Keratinocyte (primary cell): ENCODE data around the gene STXBP5L. TPM values are rescaled to one million over a fixed set of nuclear protein-coding genes. Genes with fewer than 3 reads are reported as not detected.

Experiments
- DNase-seq: peaks from one replicate; pipeline ENCODE4 v3.0.0-alpha.2; 2011; ENCODE audit warnings: low read depth, missing footprints, low spot score
- FAIRE-seq: peaks from 2 replicates; lab custom pipeline; 2011; peaks lifted over from hg19 to GRCh38; lab: Jason Lieb, UNC
- H2AFZ ChIP-seq: 2 replicates; pipeline ENCODE4 v1.6.0; 2012; ENCODE audit warnings: low read length, control low read depth, inconsistent platforms; ENCODE audit not compliant: control insufficient read depth
- H3K27ac ChIP-seq: 2 replicates; pipeline ENCODE4 v1.5.1; 2011; ENCODE audit warnings: low read length; ENCODE audit not compliant: control insufficient read depth, insufficient read depth
- H3K27me3 ChIP-seq: 3 replicates; pipeline ENCODE4 v1.6.0; 2011; ENCODE audit warnings: low read length; ENCODE audit not compliant: control insufficient read depth, insufficient read depth; ENCODE audit errors: extremely low read depth
- H3K36me3 ChIP-seq, 2 experiments: 2 replicates in 1 of 2; 3 replicates in 1 of 2; pipeline ENCODE4 v1.5.1; 2011; ENCODE audit warnings: low read length in 2 of 2, mild to moderate bottlenecking in 1 of 2; ENCODE audit not compliant: control insufficient read depth in 2 of 2, insufficient read depth in 2 of 2; ENCODE audit errors: extremely low read depth in 1 of 2
- H3K4me1 ChIP-seq: 3 replicates; pipeline ENCODE4 v1.5.1; 2011; ENCODE audit warnings: low read length; ENCODE audit not compliant: control insufficient read depth, insufficient read depth; ENCODE audit errors: extremely low read depth
- H3K4me2 ChIP-seq: 3 replicates; pipeline ENCODE4 v1.6.0; 2011; ENCODE audit warnings: low read depth, low read length; ENCODE audit not compliant: control insufficient read depth, insufficient read depth; ENCODE audit errors: extremely low read depth
- H3K4me3 ChIP-seq, 3 experiments: fragments of 200-600 bp in 1 of 3; sonication (generic) in 1 of 3; 2 replicates in 2 of 3; 3 replicates in 1 of 3; pipeline ENCODE4 v1.5.1; 2011 to 2016; ENCODE audit warnings: low read length in 3 of 3, mild to moderate bottlenecking in 3 of 3, control low read depth in 2 of 3, inconsistent platforms in 1 of 3, low read depth in 1 of 3, mixed read lengths in 1 of 3, mixed run types in 1 of 3, moderate library complexity in 1 of 3; ENCODE audit not compliant: control insufficient read depth in 2 of 3, insufficient read depth in 2 of 3; ENCODE audit errors: extremely low read depth in 1 of 3
- H3K79me2 ChIP-seq: 2 replicates; pipeline ENCODE4 v1.6.0; 2012; ENCODE audit warnings: low read length; ENCODE audit not compliant: control insufficient read depth, insufficient read depth
- H3K9ac ChIP-seq: 3 replicates; pipeline ENCODE4 v1.6.0; 2011; ENCODE audit warnings: low read length; ENCODE audit not compliant: control insufficient read depth, insufficient read depth; ENCODE audit errors: extremely low read depth
- H3K9me1 ChIP-seq: 3 replicates; pipeline ENCODE4 v1.6.0; 2011; ENCODE audit warnings: low read length; ENCODE audit not compliant: control insufficient read depth, insufficient read depth; ENCODE audit errors: extremely low read depth
- H3K9me3 ChIP-seq: 2 replicates; pipeline ENCODE4 v1.5.1; 2012; ENCODE audit warnings: low read depth, low read length; ENCODE audit not compliant: control insufficient read depth
- H4K20me1 ChIP-seq: 3 replicates; pipeline ENCODE4 v1.6.0; 2011; ENCODE audit warnings: low read length; ENCODE audit not compliant: control insufficient read depth, insufficient read depth; ENCODE audit errors: extremely low read depth
- CTCF ChIP-seq, 3 experiments: IDR thresholded peaks in 1 of 3; conservative IDR thresholded peaks in 1 of 3; optimal IDR thresholded peaks in 1 of 3; 2 replicates in 2 of 3; 3 replicates in 1 of 3; pipeline versions ENCODE3 to v1.5.1; 2011; ENCODE audit warnings: low read length in 3 of 3, mild to moderate bottlenecking in 3 of 3, moderate library complexity in 2 of 3, control low read depth in 1 of 3, inconsistent platforms in 1 of 3; ENCODE audit not compliant: insufficient read depth in 2 of 3; ENCODE audit errors: extremely low read depth in 1 of 3
- EZH2 ChIP-seq: IDR thresholded peaks from one replicate; pipeline ENCODE4 v1.6.1; 2012; ENCODE audit warnings: inconsistent platforms, mild to moderate bottlenecking, low read length, moderate library complexity
- dilution Hi-C: fragments of 300-500 bp; cut with MboI; formaldehyde crosslinking; loops from one replicate; pipeline ENCODE4 v1.7.0; 2020; ENCODE audit warnings: low sequenced_read_pairs; ENCODE audit not compliant: extremely low pct_ligation_motif_present
- polyA plus RNA-seq, 5 experiments: library from polyadenylated mRNA; depleted of rRNA in 3 of 5; stranded (reverse) in 3 of 5; stranded (forward) in 1 of 5; unstranded in 1 of 5; fragments of >200 nt; gene quantifications; 1 replicate in 1 of 5; 2 replicates in 3 of 5; 3 replicates in 1 of 5; pipeline versions ENCODE4 v1.2.1 to v1.2.3, GENCODE V29; 2011 to 2012; ENCODE audit warnings: missing spikeins in 2 of 5, low read depth in 1 of 5, low replicate concordance in 1 of 5

The STXBP5L gene
- polyA plus RNA-seq, 1 donor (not counting 4 experiments of a cell fraction or from before 2014, with no cell fraction given): not detected

- dilution Hi-C loops: no loop called here
- no peak overlapping the region for H3K4me2 ChIP-seq
- TF ChIP-seq EZH2 (no peak), CTCF (optimal IDR thresholded peaks at IDR 0.05 in 1 of 3, IDR thresholded peaks at IDR 0.05 in 1 of 3, conservative IDR thresholded peaks at IDR 0.05 in 1 of 3; ENCODE audit: extremely low read depth in 1 of 3, insufficient read depth in 2 of 3, low read length in 3 of 3) (no peak)
- FAIRE-seq: no peak
- no peak overlapping the region for H2AFZ ChIP-seq
- H3K9me1 ChIP-seq: no peaks in the 10 kb centered on the region
- no peaks in the 10 kb centered on the region for H3K36me3 ChIP-seq
- H3K9ac ChIP-seq: no peak overlapping the region
- H3K79me2 ChIP-seq: no peaks in the 10 kb centered on the region
- H3K4me3 ChIP-seq: no peak overlapping the region
- no peaks in the 10 kb centered on the region for H3K9me3 ChIP-seq
- no peak overlapping the region for H3K27ac ChIP-seq
- no peaks in the 10 kb centered on the region for H3K4me1 ChIP-seq
- DNase-seq: no peak
- no peaks in the 10 kb centered on the region for H4K20me1 ChIP-seq
- no peaks in the 10 kb centered on the region for H3K27me3 ChIP-seq
Observed at GRCh38 chr3:121414924-121415323, 506.9 kb downstream of the STXBP5L start.

- H3K9me3 ChIP-seq: no peaks in the 10 kb centered on the region
- no peak for TF ChIP-seq CTCF (optimal IDR thresholded peaks at IDR 0.05 in 1 of 3, IDR thresholded peaks at IDR 0.05 in 1 of 3, conservative IDR thresholded peaks at IDR 0.05 in 1 of 3; ENCODE audit: extremely low read depth in 1 of 3, insufficient read depth in 2 of 3, low read length in 3 of 3)
- no peak for TF ChIP-seq EZH2
- no peak overlapping the region for H3K27ac ChIP-seq
- H3K4me1 ChIP-seq: no peaks in the 10 kb centered on the region
- H3K9me1 ChIP-seq: no peaks in the 10 kb centered on the region
- no peak overlapping the region for H2AFZ ChIP-seq
- no peak overlapping the region for H3K4me2 ChIP-seq
- H3K79me2 ChIP-seq: no peaks in the 10 kb centered on the region
- no peak for DNase-seq
- no peak overlapping the region for H3K9ac ChIP-seq
- no peak for FAIRE-seq
- H3K27me3 ChIP-seq: no peaks in the 10 kb centered on the region
- no peak overlapping the region for H3K4me3 ChIP-seq
- no peaks in the 10 kb centered on the region for H3K36me3 ChIP-seq
- dilution Hi-C loops: no loop called here
- H4K20me1 ChIP-seq: no peaks in the 10 kb centered on the region
Observed at GRCh38 chr3:121418182-121418581, 510.2 kb downstream of the STXBP5L start.
